Measurements from ENCODE around the gene LTBP1.

DNA sequence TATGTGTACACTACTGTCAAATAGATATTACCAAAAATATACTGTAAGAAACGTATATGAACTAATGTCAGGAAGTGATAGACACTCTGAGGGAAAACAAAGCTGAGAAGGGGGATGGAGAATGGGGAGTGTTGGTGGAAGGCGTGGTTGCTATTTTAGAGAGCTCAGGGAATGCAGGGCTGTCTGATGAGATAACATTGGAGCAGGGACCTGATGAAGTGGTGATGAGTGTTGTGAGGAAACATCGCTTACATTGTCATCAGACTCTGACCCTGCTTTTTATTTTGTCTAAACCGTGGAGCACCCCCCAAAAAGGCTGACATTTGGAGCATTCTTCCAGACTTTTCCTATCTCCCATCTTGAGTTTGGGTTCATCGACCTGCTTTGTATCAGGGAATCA, 194.7 kb downstream of the LTBP1 start:
- TF ChIP-seq, protein P1, sequence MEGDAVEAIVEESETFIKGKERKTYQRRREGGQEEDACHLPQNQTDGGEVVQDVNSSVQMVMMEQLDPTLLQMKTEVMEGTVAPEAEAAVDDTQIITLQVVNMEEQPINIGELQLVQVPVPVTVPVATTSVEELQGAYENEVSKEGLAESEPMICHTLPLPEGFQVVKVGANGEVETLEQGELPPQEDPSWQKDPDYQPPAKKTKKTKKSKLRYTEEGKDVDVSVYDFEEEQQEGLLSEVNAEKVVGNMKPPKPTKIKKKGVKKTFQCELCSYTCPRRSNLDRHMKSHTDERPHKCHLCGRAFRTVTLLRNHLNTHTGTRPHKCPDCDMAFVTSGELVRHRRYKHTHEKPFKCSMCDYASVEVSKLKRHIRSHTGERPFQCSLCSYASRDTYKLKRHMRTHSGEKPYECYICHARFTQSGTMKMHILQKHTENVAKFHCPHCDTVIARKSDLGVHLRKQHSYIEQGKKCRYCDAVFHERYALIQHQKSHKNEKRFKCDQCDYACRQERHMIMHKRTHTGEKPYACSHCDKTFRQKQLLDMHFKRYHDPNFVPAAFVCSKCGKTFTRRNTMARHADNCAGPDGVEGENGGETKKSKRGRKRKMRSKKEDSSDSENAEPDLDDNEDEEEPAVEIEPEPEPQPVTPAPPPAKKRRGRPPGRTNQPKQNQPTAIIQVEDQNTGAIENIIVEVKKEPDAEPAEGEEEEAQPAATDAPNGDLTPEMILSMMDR (conservative IDR thresholded peaks at IDR 0.05; ENCODE audit: low read depth in 2 of 2): no peak
- TF ChIP-seq EZH2 (IDR thresholded peaks at IDR 0.05; ENCODE audit: low read depth, unreplicated experiment): no peak
- TF ChIP-seq, protein P2, sequence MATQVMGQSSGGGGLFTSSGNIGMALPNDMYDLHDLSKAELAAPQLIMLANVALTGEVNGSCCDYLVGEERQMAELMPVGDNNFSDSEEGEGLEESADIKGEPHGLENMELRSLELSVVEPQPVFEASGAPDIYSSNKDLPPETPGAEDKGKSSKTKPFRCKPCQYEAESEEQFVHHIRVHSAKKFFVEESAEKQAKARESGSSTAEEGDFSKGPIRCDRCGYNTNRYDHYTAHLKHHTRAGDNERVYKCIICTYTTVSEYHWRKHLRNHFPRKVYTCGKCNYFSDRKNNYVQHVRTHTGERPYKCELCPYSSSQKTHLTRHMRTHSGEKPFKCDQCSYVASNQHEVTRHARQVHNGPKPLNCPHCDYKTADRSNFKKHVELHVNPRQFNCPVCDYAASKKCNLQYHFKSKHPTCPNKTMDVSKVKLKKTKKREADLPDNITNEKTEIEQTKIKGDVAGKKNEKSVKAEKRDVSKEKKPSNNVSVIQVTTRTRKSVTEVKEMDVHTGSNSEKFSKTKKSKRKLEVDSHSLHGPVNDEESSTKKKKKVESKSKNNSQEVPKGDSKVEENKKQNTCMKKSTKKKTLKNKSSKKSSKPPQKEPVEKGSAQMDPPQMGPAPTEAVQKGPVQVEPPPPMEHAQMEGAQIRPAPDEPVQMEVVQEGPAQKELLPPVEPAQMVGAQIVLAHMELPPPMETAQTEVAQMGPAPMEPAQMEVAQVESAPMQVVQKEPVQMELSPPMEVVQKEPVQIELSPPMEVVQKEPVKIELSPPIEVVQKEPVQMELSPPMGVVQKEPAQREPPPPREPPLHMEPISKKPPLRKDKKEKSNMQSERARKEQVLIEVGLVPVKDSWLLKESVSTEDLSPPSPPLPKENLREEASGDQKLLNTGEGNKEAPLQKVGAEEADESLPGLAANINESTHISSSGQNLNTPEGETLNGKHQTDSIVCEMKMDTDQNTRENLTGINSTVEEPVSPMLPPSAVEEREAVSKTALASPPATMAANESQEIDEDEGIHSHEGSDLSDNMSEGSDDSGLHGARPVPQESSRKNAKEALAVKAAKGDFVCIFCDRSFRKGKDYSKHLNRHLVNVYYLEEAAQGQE (IDR thresholded peaks at IDR 0.05; ENCODE audit: unreplicated experiment): no peak
- TF ChIP-seq ZNF114 (CRISPR knock-in tag; IDR thresholded peaks at IDR 0.05): no peak
- no peak for TF ChIP-seq POLR2AphosphoS5 (IDR thresholded peaks at IDR 0.05; ENCODE audit: low read depth)
- no peak for TF ChIP-seq EZH2phosphoT487 (IDR thresholded peaks at IDR 0.05; ENCODE audit: unreplicated experiment)

All from GM23338 (cell line).